ENCODE measurements around the gene TRAIP. TPM values are rescaled to one million over a fixed set of nuclear protein-coding genes. Genes with fewer than 3 reads are reported as not detected.

Gene TRAIP
- total RNA-seq, 1 donor, result 7.7 TPM

DNA sequence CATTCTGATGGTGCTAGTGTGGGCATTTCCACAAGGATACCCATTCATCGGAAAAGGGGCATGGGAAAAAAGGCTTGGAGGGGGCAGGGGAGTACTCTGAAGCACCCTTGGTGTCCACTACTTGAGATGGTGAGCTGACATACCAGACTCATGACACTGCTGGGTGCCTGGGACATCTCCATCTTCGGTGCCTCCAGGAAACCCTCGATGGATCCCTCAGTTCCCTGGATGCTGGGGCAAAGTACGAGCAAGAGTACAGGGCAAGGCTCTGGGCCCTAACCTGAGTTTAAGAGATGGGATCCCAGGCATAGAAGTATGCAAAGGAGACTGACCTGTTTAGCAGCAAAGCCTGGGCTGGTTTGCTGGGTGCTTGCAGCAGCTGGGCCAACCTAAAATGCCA lies 64.8 kb downstream of the TRAIP start:
- TF ChIP-seq, protein P1, sequence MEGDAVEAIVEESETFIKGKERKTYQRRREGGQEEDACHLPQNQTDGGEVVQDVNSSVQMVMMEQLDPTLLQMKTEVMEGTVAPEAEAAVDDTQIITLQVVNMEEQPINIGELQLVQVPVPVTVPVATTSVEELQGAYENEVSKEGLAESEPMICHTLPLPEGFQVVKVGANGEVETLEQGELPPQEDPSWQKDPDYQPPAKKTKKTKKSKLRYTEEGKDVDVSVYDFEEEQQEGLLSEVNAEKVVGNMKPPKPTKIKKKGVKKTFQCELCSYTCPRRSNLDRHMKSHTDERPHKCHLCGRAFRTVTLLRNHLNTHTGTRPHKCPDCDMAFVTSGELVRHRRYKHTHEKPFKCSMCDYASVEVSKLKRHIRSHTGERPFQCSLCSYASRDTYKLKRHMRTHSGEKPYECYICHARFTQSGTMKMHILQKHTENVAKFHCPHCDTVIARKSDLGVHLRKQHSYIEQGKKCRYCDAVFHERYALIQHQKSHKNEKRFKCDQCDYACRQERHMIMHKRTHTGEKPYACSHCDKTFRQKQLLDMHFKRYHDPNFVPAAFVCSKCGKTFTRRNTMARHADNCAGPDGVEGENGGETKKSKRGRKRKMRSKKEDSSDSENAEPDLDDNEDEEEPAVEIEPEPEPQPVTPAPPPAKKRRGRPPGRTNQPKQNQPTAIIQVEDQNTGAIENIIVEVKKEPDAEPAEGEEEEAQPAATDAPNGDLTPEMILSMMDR (IDR thresholded peaks at IDR 0.05; ENCODE audit: insufficient read depth, low read length), result no peak
- no peak overlapping the region for H3K4me3 ChIP-seq (ENCODE audit: low read depth, low read length)
- DNase-seq (ENCODE audit: low read depth), result no peak

DNA sequence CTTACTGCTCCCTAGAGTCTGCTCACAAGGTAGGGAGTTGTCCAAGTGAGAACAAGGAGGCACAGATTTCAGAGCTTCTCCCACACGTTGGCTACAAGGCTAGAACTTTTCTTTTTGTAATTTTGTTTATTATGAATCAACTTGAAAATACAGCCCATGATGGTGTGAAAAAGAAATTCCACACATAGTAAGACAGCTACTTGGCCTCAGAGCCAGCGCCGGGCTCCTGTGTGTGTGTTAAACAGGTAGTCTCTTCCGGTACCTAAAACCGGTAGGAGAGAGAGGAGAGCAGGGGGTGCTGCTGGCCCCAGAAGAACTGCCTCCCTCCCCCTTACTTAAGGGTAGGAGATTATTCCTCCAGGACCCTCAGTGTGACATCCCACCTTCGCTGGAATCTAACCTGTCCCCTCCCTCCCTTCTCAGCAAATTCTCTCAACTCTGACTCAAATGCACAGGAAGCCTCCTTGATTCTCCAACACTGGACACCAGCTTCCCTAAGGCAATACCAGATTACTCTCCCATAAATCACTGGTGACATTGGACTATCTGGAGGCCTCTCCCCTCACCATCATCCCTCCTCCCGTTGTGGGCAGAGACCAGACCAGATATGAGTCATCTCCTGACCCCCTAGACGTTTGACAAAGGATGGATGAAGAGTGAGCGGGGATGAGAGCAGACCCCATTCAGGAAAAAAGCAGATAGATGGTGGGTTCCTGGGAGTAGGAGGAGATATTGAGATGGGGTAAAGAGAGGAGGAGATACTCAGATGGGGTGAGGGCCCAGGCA lies 65.5 kb downstream of the TRAIP start:
- TF ChIP-seq, protein P1 (IDR thresholded peaks at IDR 0.05; ENCODE audit: insufficient read depth, low read length), result no peak
- H3K4me3 ChIP-seq (ENCODE audit: low read depth, low read length), result no peak overlapping the region
- no peak for DNase-seq (ENCODE audit: low read depth)

DNA sequence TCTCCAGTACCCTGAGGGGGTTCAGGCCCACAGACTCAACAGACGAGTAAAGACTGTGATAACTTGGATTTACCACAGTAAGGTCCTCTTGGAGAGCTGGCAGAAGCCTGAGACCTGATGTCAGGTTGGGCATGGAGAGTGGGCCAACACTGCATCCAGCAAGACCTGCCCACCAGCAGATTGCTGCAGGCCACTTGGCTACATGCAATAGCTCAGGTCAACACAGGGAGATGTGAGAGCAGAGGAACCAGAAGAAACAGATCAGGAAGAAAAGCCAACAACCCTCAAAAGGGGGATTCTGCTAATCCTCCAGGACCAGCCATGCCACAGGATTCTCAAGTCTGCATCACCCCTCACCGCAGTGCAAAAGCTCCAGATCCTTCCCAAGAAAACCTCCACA lies 68.3 kb downstream of the TRAIP start:
- no peak for DNase-seq (ENCODE audit: low read depth)
- no peak overlapping the region for H3K4me3 ChIP-seq (ENCODE audit: low read depth, low read length)
- TF ChIP-seq, protein P1 (IDR thresholded peaks at IDR 0.05; ENCODE audit: insufficient read depth, low read length), result no peak

DNA sequence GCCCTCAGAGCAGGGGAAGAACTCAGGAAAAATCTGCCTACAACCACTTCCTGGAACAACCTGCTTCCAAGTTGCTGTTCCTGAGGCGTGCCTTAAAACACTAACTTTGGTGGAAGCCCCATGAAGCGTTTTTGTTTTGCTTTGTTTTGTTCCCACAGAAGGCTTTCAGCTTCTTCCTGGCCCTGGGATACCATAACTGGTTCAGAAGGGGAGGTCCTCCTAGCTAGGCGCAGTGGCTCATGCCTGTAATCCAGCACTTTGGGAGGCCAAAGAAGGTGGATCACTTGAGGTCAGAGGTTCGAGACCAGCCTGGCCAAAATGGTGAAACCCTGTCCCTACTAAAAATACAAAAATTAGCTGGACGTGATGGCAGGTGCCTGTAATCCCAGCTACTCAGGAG lies 68.8 kb downstream of the TRAIP start:
- no peak overlapping the region for H3K4me3 ChIP-seq (ENCODE audit: low read depth, low read length)
- TF ChIP-seq, protein P1 (IDR thresholded peaks at IDR 0.05; ENCODE audit: insufficient read depth, low read length), result no peak
- DNase-seq (ENCODE audit: low read depth), result no peak

DNA sequence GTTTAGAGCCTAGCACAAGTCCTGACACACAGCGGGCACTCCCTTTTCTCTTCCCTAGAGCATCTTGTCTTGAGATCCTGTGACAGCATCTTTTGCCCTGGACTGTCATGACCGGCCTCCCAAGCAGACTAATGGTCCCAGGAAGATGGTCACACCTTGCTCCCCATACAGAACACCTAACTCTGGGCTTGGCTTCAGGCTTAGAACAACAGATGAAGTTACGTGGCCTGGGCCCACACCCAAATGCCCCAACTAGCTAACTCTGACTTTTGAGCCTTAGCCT lies 69.2 kb downstream of the TRAIP start:
- no peak for DNase-seq (ENCODE audit: low read depth)
- H3K4me3 ChIP-seq (ENCODE audit: low read depth, low read length), result peak overlapping the region; percentile 60

DNA sequence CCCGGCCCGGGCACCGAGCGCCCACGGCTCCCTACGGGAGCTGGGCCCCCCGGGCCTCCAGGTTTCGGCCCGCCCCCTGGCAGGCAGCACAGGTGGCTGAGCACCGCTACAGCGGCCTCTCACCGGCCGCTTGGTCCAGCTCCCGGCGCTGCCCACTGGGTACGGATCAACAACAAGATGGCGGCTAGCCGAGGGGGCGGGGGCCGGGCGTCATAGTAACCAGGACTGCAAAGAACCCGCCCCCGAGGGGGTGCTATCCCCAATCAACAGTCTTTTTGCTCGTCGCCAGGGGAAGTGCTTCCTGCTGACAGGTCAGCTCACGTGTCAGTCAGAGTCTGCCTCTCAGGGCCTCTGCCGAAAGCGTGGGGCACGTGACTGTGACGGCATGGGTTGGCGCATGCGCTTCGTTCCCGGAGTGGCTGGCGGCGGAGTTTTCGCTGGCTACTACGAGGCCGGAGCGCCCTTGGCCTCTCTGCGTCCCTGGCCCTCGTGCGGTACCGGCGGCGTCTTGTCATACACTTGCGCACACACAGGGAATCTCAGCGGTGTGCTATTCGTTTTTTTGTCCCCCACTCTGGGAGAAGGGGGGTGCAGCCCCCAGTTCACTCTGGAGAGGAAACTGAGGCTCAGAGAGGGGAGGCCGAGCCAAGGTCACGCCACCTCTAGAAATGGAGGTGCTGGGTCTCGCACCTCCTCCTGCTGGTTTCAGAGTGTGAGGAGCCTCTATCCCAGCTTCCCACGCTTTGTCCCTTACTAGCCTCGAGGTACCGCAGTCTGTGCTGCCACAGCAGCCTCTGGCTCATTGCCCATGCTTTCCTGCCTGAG lies 69.8 kb downstream of the TRAIP start, which contains the start of gene IP6K1:
Gene IP6K1, minus strand, starts transcription at position 186 of the 825 bp plus-strand sequence. CDS start 38,502 bp downstream, outside the sequence.
- TF ChIP-seq, protein P1 (IDR thresholded peaks at IDR 0.05; ENCODE audit: insufficient read depth, low read length), result no peak
- DNase-seq (ENCODE audit: low read depth), result peak; percentile 100
- H3K4me3 ChIP-seq (ENCODE audit: low read depth, low read length), result peak within 1 kb of the TSS; percentile 86

More for the DNA sequence above, 69.2 kb downstream of the TRAIP start:
- TF ChIP-seq, protein P1 (IDR thresholded peaks at IDR 0.05; ENCODE audit: insufficient read depth, low read length), result no peak
